Muscle of back (tissue), 11 donors: ENCODE data around the gene MYH8. TPM values are rescaled to one million over a fixed set of nuclear protein-coding genes. Genes with fewer than 3 reads are reported as not detected.
A peak's percentile ranks its signal among the peaks of the same experiment; 100 is the strongest.

ENCODE experiments used
- DNase-seq, 3 donors: peaks; one replicate each; pipeline versions ENCODE4 v3.0.0 to v3.0.0-alpha.2; 2013
- polyA plus RNA-seq, 10 donors: library from polyadenylated mRNA; unstranded; fragments of 120-200 nt; gene quantifications; one replicate each; pipeline ENCODE4 v1.2.1, GENCODE V29; 2013; ENCODE audit not compliant: insufficient read length in 10 of 10

MYH8 gene
- polyA plus RNA-seq, 10 donors: 436 to 2,760 (median 1,798) TPM

- DNase-seq: no peak
These were observed 28.9 kb downstream of the MYH8 start for GRCh38 chr17:10392880-10393279.

DNA sequence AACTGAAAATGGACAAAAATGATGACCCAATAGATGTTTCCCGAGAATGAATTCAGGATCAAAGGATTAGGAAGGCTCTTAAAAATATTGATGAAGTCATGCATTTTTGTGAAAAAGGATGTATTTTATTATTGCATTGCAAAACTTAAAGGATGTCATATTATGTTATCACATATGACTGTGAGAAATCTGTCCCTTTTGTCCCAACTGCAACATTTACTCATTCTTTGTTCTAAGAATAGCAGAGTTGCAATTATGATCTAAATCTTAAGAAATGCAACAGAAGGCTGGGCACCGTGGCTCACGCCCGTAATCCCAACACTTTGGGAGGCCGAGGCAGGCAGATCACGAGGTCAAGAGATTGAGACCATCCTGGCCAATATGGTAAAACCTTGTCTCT lies 35.9 kb downstream of the MYH8 start:
- no peak for DNase-seq

DNA sequence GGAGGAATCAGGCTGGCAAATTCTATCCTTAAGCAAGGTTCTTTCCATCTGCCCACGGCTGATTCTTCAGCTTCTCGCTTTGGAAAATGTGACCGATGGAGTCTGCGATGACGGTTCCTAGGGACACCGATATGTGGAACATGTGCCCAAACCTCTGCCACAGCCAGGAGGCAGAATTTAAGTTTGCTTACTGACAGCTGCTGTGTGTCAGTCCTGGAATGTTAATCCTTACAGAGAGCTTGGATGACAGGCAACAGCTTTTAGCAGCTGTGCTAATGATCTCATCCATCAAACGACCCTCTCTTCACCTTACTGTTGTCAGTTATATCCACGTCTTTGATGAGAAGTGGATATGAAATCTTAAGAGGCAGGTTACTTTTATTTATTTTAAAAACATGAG lies 37.6 kb downstream of the MYH8 start:
- peak; percentile 70 to 79 (median 78) for DNase-seq

- peak in 1 of 3 donors; percentile 23 for DNase-seq
These were observed 40.9 kb downstream of the MYH8 start for GRCh38 chr17:10380631-10381408.

- DNase-seq: no peak
These were observed 48.8 kb downstream of the MYH8 start, which contains the start of gene MYH13 for GRCh38 chr17:10372906-10373305. MYH13 (minus strand) TSS chr17:10373006; CDS start chr17:10364530, 8,476 bp downstream.

- DNase-seq: no peak
These were observed 51.6 kb downstream of the MYH8 start for GRCh38 chr17:10370016-10370608.

GRCh38 chr17:10369239-10369638 lies 52.5 kb downstream of the MYH8 start:
- no peak for DNase-seq

DNA sequence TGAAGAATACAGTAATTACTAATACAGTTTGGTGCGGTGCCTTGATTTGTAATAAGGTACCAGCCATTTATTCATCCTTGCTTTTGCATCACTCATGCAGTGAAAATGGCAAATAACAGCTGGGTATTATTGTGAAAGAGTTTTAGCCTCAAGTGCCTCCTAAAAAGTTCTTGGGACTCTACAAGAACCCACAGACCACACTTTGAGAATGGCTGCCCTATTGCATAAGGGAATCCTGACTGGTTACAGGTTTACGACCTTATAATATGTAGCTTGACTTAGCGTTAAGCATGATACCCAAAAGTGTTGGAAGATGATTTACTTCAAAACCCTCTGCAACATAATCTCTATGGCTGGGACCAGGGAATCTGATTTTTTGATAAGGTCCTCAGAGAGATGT lies 53.2 kb downstream of the MYH8 start:
- no peak for DNase-seq

DNA sequence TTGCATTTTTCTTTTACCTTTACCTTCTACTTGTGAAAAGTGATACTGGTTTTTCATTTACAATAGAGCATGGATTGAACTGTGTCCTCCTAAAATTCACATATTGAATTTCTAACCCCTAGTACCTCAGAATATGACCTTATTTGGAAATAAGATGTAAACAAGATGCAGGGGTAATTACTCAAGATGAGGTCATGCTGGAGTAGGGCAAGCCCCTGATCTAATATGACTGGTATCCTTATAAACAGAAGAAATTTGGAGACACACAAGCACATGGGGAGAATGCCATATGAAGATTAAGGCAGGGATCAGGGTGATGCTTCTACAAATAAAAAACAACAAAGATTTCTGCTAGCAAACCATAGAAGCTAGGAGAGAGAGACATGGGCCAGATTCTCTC lies 61.2 kb downstream of the MYH8 start:
- DNase-seq: no peak

DNA sequence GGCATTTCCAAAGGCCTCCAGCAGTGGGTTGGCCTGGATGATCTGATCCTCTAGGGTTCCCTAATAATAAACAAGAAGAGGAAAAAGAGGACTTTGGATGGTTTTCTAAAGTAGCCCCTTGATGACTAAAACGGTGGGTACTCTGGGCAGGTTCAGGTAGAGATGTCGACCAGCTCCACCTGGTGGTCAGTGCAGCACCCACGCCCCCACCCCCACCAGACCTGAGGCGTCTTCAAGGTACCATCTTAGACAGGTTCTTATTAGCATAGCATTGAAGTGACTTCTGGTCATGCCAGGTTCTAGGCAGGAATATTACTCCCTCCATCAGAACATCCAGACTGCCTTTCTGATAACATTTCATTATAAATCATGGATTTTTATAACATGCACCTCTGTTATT lies 64.0 kb downstream of the MYH8 start:
- DNase-seq: no peak

- peak in 1 of 3 donors; percentile 6 for DNase-seq
These were observed 67.1 kb downstream of the MYH8 start for GRCh38 chr17:10354651-10355050.

- DNase-seq: no peak
These were observed 68.9 kb downstream of the MYH8 start for GRCh38 chr17:10352893-10353292.

DNA sequence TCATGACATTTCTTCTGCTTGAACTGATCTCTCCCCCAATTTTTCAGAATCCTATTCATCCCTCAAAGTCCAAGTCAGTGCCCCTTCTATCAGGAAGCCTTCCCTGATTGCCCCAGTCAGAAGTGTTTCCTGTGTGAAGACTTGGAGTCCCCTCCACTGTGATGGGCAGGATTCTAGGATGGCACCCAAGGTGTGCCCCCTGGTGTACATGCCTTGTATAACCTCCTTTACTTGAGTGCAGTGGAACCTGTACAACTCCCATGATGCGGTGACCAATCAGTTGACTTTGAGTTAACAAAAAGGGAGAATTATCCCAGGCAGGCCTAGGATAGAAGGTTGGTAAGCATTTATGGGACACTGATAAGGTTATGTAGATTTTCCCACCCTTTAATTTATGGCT lies 72.3 kb downstream of the MYH8 start:
- DNase-seq: no peak

GRCh38 chr17:10344816-10345215 lies 76.9 kb downstream of the MYH8 start:
- no peak for DNase-seq

Other genes with a start within 250 kb of the MYH8 start
- 10 to 100 TPM; 48.7 to 82.8 (median 58.6) TPM for gene GAS7, start 223.3 kb downstream of the MYH8 start, polyA plus RNA-seq
- gene MYH13, start 48.9 kb downstream of the MYH8 start, polyA plus RNA-seq: 1 to 10 TPM in 2 of 10 donors, under 1 TPM in 8; 0.45 to 1.5 (median 0.68) TPM
- gene MYH4, start 47.6 kb upstream of the MYH8 start, polyA plus RNA-seq: under 1 TPM; 0.14 to 0.54 (median 0.32) TPM
- 10 to 100 TPM in 9 of 10 donors, 1 to 10 TPM in 1; 5.4 to 40.2 (median 14.4) TPM for gene MYH1, start 96.6 kb upstream of the MYH8 start, polyA plus RNA-seq
- 100 to 1,000 TPM in 2 of 10 donors, 10 to 100 TPM in 8; 16.1 to 124 (median 79.2) TPM for gene MYH2, start 127.7 kb upstream of the MYH8 start, polyA plus RNA-seq
- over 10,000 TPM in 9 of 10 donors, 1,000 to 10,000 TPM in 1; 7,808 to 15,984 (median 12,274) TPM for gene MYH3, start 235.4 kb upstream of the MYH8 start, polyA plus RNA-seq